GM23338 (cell line): ENCODE results near the gene GNRH2. TPM values are rescaled to one million over a fixed set of nuclear protein-coding genes. Genes with fewer than 3 reads are reported as not detected.

Experiments used
- ATAC-seq: fragments of 200-7000 bp; cut with Tn5 transposase; 3 replicates; pipeline ENCODE4 v1.9.1; 2020
- DNase-seq: peaks from one replicate; pipeline ENCODE4 v3.0.0-alpha.2; 2015; ENCODE audit warnings: low spot score
- H2AFZ ChIP-seq: fragments of 200-600 bp; sonication (generic); 2 replicates; pipeline ENCODE4 v1.8.0; 2016; ENCODE audit warnings: antibody characterized with exemption, mild to moderate bottlenecking, moderate library complexity
- H3F3A ChIP-seq: fragments of 200-600 bp; sonication (generic); replicated peaks from 2 replicates; pipeline ENCODE4 v1.8.0; 2017; ENCODE audit warnings: antibody characterized with exemption, mixed run types, low read depth
- H3K27ac ChIP-seq: fragments of 200-600 bp; sonication (generic); 2 replicates; pipeline ENCODE4 v1.6.1; 2016; ENCODE audit warnings: low read depth
- H3K27me3 ChIP-seq: fragments of 200-600 bp; sonication (generic); 2 replicates; pipeline ENCODE4 v1.8.0; 2016; ENCODE audit warnings: mild to moderate bottlenecking, mixed run types, moderate library complexity; ENCODE audit not compliant: insufficient read depth
- H3K36me3 ChIP-seq: fragments of 200-600 bp; sonication (generic); 2 replicates; pipeline ENCODE4 v1.8.0; 2016; ENCODE audit warnings: mild to moderate bottlenecking; ENCODE audit not compliant: insufficient read depth
- H3K4me1 ChIP-seq: fragments of 200-600 bp; sonication (generic); 2 replicates; pipeline ENCODE4 v1.8.0; 2016; ENCODE audit warnings: mild to moderate bottlenecking, moderate library complexity; ENCODE audit not compliant: insufficient read depth
- H3K4me2 ChIP-seq: fragments of 200-600 bp; sonication (generic); 2 replicates; pipeline ENCODE4 v1.7.1; 2017; ENCODE audit warnings: mixed run types
- H3K4me3 ChIP-seq: fragments of 200-600 bp; sonication (generic); 2 replicates; pipeline ENCODE4 v1.6.1; 2016; ENCODE audit warnings: mixed run types
- H3K79me2 ChIP-seq: fragments of 200-600 bp; sonication (generic); replicated peaks from 2 replicates; pipeline ENCODE4 v1.8.0; 2017; ENCODE audit warnings: mild to moderate bottlenecking; ENCODE audit not compliant: insufficient read depth
- H3K9me2 ChIP-seq: fragments of 200-600 bp; sonication (generic); 2 replicates; pipeline ENCODE4 v1.8.0; 2017; ENCODE audit not compliant: insufficient read depth
- H4K20me1 ChIP-seq: fragments of 200-600 bp; sonication (generic); replicated peaks from 2 replicates; pipeline ENCODE4 v1.8.0; 2017; ENCODE audit warnings: mild to moderate bottlenecking; ENCODE audit not compliant: insufficient read depth
- H3K27ac Mint-ChIP-seq: 2 replicates; pipeline ENCODE4 v1.8.0; 2020; ENCODE audit warnings: inconsistent platforms, mild to moderate bottlenecking, moderate library complexity, mixed read lengths
- H3K27me3 Mint-ChIP-seq: 3 replicates; pipeline ENCODE4 v1.8.0; 2022; ENCODE audit warnings: low read depth, mild to moderate bottlenecking, moderate library complexity, mixed read lengths, inconsistent platforms; ENCODE audit not compliant: insufficient read depth, poor library complexity
- H3K36me3 Mint-ChIP-seq: 3 replicates; pipeline ENCODE4 v1.8.0; 2021; ENCODE audit warnings: low read depth, mild to moderate bottlenecking, inconsistent platforms, moderate library complexity, mixed read lengths
- H3K4me1 Mint-ChIP-seq: 3 replicates; pipeline ENCODE4 v1.8.0; 2020; ENCODE audit warnings: mild to moderate bottlenecking, inconsistent platforms, mixed read lengths
- H3K4me3 Mint-ChIP-seq: 3 replicates; pipeline ENCODE4 v1.8.0; 2021; ENCODE audit warnings: moderate library complexity, mild to moderate bottlenecking, inconsistent platforms, mixed read lengths
- H3K9me3 Mint-ChIP-seq: 3 replicates; pipeline ENCODE4 v1.8.0; 2020; ENCODE audit warnings: moderate library complexity, mild to moderate bottlenecking, inconsistent platforms, mixed read lengths
- CREB1 ChIP-seq: fragments of 250-450 bp; sonication (Bioruptor Pico); IDR thresholded peaks from 2 replicates; pipeline ENCODE4 v1.5.0; 2020; ENCODE audit warnings: low read depth, mild to moderate bottlenecking, moderate library complexity
- ETS1 ChIP-seq: IDR thresholded peaks from 2 replicates; pipeline ENCODE4 v1.6.1; 2016; ENCODE audit warnings: antibody characterized with exemption
- EZH2phosphoT487 ChIP-seq: fragments of 200-600 bp; sonication (generic); IDR thresholded peaks from one replicate; pipeline ENCODE4 v1.8.1; 2018; ENCODE audit warnings: antibody characterized with exemption; ENCODE audit not compliant: unreplicated experiment
- JUNB ChIP-seq: IDR thresholded peaks from one replicate; pipeline ENCODE4 v1.6.1; 2016; ENCODE audit warnings: antibody characterized with exemption; ENCODE audit not compliant: unreplicated experiment
- NANOG ChIP-seq: IDR thresholded peaks from 2 replicates; pipeline ENCODE4 v1.6.1; 2016; ENCODE audit warnings: antibody characterized with exemption, borderline replicate concordance
- POLR2AphosphoS5 ChIP-seq: IDR thresholded peaks from 2 replicates; pipeline ENCODE4 v1.6.1; 2016; ENCODE audit warnings: antibody characterized with exemption, low read depth
- REST ChIP-seq: IDR thresholded peaks from one replicate; pipeline ENCODE4 v1.6.1; 2018; ENCODE audit warnings: antibody characterized with exemption; ENCODE audit not compliant: unreplicated experiment
- ZNF114 ChIP-seq: fragments of 250-450 bp; sonication (Bioruptor Pico); IDR thresholded peaks from 2 replicates; pipeline ENCODE4 v1.5.0; 2020; ENCODE audit warnings: mild to moderate bottlenecking, moderate library complexity
- ZNF331 ChIP-seq: fragments of 250-450 bp; sonication (Bioruptor Pico); IDR thresholded peaks from 2 replicates; pipeline ENCODE4 v1.5.0; 2020; ENCODE audit warnings: low read depth, mild to moderate bottlenecking, moderate library complexity
- polyA plus RNA-seq: library from polyadenylated mRNA; unstranded; fragments of >200 nt; fragmentation: Nextera tagmentation; extraction: Ambion mirVana; gene quantifications from 2 replicates; pipeline ENCODE4 v1.2.1, GENCODE V29; 2016
- total RNA-seq: library from RNA; depleted of rRNA; stranded (reverse); fragments of >200 nt; shearing (Covaris generic); gene quantifications from 2 replicates; pipeline ENCODE4 v1.2.3, GENCODE V29; 2014
- TF ChIP-seq, protein P1 (sequence below): fragments of 250-450 bp; sonication (Bioruptor Pico); IDR thresholded peaks from 2 replicates; pipeline ENCODE4 v1.5.0; 2020; ENCODE audit warnings: mild to moderate bottlenecking, moderate library complexity
- TF ChIP-seq, protein P2 (sequence below), 2 experiments: fragments of 200-600 bp in 1 of 2; sonication (generic) in 1 of 2; conservative IDR thresholded peaks; 2 replicates each; pipeline versions ENCODE4 v1.5.1 to v1.6.1; 2016 to 2017; ENCODE audit warnings: antibody characterized with exemption in 2 of 2, low read depth in 2 of 2, mild to moderate bottlenecking in 2 of 2, moderate library complexity in 1 of 2

GNRH2 gene
- total and polyA plus RNA-seq, 2 experiments from 2014 or later = not detected

- Histone ChIP-seq H3K27ac (no peak overlapping the region), H3K4me1 (peaks cover 4% of the 10 kb centered on the region; the same call in 1 of the 2 replicates), H3K4me2 (no peak overlapping the region), H3K9me2 (no peaks in the 10 kb centered on the region), H3K27me3 (peaks cover 44% of the 10 kb centered on the region), H3K36me3 (no peaks in the 10 kb centered on the region), H3K79me2 (no peaks in the 10 kb centered on the region), H4K20me1 (no peaks in the 10 kb centered on the region), H3K4me3 (no peak overlapping the region), H2AFZ (no peak overlapping the region), H3F3A (no peaks in the 10 kb centered on the region)
- Mint-ChIP-seq H3K4me3 (no peak overlapping the region), H3K27me3 (peaks cover 43% of the 10 kb centered on the region), H3K9me3 (no peaks in the 10 kb centered on the region), H3K27ac (no peak overlapping the region), H3K4me1 (peaks cover 3% of the 10 kb centered on the region; the same call in 1 of the 3 replicates), H3K36me3 (no peaks in the 10 kb centered on the region)
- ATAC-seq (no peak), DNase-seq (no peak)
- TF ChIP-seq ZNF331 (CRISPR knock-in tag) (no peak), ETS1 (no peak), CREB1 (no peak), POLR2AphosphoS5 (no peak), NANOG (no peak), JUNB (no peak), ZNF114 (CRISPR knock-in tag) (no peak), REST (no peak), EZH2phosphoT487 (no peak)
- TF ChIP-seq, protein P1, sequence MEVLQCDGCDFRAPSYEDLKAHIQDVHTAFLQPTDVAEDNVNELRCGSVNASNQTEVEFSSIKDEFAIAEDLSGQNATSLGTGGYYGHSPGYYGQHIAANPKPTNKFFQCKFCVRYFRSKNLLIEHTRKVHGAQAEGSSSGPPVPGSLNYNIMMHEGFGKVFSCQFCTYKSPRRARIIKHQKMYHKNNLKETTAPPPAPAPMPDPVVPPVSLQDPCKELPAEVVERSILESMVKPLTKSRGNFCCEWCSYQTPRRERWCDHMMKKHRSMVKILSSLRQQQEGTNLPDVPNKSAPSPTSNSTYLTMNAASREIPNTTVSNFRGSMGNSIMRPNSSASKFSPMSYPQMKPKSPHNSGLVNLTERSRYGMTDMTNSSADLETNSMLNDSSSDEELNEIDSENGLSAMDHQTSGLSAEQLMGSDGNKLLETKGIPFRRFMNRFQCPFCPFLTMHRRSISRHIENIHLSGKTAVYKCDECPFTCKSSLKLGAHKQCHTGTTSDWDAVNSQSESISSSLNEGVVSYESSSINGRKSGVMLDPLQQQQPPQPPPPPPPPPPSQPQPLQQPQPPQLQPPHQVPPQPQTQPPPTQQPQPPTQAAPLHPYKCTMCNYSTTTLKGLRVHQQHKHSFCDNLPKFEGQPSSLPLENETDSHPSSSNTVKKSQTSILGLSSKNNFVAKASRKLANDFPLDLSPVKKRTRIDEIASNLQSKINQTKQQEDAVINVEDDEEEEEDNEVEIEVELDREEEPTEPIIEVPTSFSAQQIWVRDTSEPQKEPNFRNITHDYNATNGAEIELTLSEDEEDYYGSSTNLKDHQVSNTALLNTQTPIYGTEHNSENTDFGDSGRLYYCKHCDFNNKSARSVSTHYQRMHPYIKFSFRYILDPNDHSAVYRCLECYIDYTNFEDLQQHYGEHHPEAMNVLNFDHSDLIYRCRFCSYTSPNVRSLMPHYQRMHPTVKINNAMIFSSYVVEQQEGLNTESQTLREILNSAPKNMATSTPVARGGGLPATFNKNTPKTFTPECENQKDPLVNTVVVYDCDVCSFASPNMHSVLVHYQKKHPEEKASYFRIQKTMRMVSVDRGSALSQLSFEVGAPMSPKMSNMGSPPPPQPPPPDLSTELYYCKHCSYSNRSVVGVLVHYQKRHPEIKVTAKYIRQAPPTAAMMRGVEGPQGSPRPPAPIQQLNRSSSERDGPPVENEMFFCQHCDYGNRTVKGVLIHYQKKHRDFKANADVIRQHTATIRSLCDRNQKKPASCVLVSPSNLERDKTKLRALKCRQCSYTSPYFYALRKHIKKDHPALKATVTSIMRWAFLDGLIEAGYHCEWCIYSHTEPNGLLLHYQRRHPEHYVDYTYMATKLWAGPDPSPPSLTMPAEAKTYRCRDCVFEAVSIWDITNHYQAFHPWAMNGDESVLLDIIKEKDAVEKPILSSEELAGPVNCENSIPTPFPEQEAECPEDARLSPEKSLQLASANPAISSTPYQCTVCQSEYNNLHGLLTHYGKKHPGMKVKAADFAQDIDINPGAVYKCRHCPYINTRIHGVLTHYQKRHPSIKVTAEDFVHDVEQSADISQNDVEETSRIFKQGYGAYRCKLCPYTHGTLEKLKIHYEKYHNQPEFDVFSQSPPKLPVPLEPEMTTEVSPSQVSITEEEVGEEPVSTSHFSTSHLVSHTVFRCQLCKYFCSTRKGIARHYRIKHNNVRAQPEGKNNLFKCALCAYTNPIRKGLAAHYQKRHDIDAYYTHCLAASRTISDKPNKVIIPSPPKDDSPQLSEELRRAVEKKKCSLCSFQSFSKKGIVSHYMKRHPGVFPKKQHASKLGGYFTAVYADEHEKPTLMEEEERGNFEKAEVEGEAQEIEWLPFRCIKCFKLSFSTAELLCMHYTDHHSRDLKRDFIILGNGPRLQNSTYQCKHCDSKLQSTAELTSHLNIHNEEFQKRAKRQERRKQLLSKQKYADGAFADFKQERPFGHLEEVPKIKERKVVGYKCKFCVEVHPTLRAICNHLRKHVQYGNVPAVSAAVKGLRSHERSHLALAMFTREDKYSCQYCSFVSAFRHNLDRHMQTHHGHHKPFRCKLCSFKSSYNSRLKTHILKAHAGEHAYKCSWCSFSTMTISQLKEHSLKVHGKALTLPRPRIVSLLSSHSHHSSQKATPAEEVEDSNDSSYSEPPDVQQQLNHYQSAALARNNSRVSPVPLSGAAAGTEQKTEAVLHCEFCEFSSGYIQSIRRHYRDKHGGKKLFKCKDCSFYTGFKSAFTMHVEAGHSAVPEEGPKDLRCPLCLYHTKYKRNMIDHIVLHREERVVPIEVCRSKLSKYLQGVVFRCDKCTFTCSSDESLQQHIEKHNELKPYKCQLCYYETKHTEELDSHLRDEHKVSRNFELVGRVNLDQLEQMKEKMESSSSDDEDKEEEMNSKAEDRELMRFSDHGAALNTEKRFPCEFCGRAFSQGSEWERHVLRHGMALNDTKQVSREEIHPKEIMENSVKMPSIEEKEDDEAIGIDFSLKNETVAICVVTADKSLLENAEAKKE (CRISPR knock-in tag) = no peak
- TF ChIP-seq, protein P2, sequence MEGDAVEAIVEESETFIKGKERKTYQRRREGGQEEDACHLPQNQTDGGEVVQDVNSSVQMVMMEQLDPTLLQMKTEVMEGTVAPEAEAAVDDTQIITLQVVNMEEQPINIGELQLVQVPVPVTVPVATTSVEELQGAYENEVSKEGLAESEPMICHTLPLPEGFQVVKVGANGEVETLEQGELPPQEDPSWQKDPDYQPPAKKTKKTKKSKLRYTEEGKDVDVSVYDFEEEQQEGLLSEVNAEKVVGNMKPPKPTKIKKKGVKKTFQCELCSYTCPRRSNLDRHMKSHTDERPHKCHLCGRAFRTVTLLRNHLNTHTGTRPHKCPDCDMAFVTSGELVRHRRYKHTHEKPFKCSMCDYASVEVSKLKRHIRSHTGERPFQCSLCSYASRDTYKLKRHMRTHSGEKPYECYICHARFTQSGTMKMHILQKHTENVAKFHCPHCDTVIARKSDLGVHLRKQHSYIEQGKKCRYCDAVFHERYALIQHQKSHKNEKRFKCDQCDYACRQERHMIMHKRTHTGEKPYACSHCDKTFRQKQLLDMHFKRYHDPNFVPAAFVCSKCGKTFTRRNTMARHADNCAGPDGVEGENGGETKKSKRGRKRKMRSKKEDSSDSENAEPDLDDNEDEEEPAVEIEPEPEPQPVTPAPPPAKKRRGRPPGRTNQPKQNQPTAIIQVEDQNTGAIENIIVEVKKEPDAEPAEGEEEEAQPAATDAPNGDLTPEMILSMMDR (conservative IDR thresholded peaks at IDR 0.05; ENCODE audit: low read depth in 2 of 2) = no peak
These were observed 42.2 kb downstream of the GNRH2 start for GRCh38 chr20:3085571-3086072.
